Measurements from ENCODE around the gene HORMAD2.
A peak's percentile ranks its signal among the peaks of the same experiment; 100 is the strongest.
"Not testable (repeated sequence)": the region's sequence is repeated elsewhere in the genome, so short reads cannot be mapped to it uniquely, and the experiment has no call there.

The HORMAD2 gene

DNA sequence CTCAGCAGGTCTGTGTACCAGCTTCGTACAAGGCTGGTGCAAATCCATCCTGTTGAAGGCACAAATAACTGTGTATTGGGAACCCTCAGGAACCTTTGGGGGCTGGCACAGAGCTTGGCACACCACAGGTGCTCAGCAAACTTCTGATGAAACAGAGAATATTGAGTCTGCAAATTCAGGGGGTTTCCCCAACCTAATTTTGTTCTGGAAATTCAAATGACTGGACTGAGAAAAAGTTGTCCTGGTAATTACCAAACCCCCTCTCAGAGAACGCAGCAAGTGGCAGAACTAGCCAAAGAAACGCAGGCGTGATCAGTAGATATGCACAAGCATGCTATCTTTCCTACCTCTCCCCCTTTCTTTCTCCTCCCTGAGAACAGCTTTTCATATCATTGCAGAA lies 118.7 kb downstream of the HORMAD2 start:
- Histone ChIP-seq H3K27ac (ENCODE audit: extremely low read depth, low read depth, low read length) (no peak overlapping the region), H3K36me3 (ENCODE audit: control insufficient read depth in 2 of 2, insufficient read depth in 1 of 2, low read length in 2 of 2) (no peaks in the 10 kb centered on the region), H3K4me3 (ENCODE audit: low read depth, low read length) (no peak overlapping the region), H3K4me1 (ENCODE audit: control insufficient read depth, insufficient read depth, low read length) (peaks cover 21% of the 10 kb centered on the region), H3K9me3 (ENCODE audit: control insufficient read depth, insufficient read depth, low read depth, low read length) (no peaks in the 10 kb centered on the region)
- ChIA-PET POLR2A (no interaction called here), CTCF (no interaction called here)
- TF ChIP-seq YY2 (tag by site-specific recombination; IDR thresholded peaks at IDR 0.05) (no peak), ZNF560 (tag by site-specific recombination; IDR thresholded peaks at IDR 0.05; ENCODE audit: borderline replicate concordance) (no peak), BCL11A (tag by site-specific recombination; IDR thresholded peaks at IDR 0.05; ENCODE audit: low read depth) (no peak), BCL11B (tag by site-specific recombination; IDR thresholded peaks at IDR 0.05; ENCODE audit: low read depth) (no peak), ZNF214 (tag by site-specific recombination; IDR thresholded peaks at IDR 0.05; ENCODE audit: borderline replicate concordance) (no peak), ZNF394 (tag by site-specific recombination; IDR thresholded peaks at IDR 0.05; ENCODE audit: borderline replicate concordance) (no peak), ZNF670 (tag by site-specific recombination; IDR thresholded peaks at IDR 0.05; ENCODE audit: low read depth) (no peak), ZNF626 (tag by site-specific recombination; IDR thresholded peaks at IDR 0.05) (no peak), ZNF24 (tag by site-specific recombination; IDR thresholded peaks at IDR 0.05) (no peak), ZNF76 (tag by site-specific recombination; IDR thresholded peaks at IDR 0.05; ENCODE audit: borderline replicate concordance, low read depth) (no peak), ZNF423 (tag by site-specific recombination; IDR thresholded peaks at IDR 0.05) (no peak), ZNF701 (tag by site-specific recombination; IDR thresholded peaks at IDR 0.05) (no peak), ZNF140 (tag by site-specific recombination; IDR thresholded peaks at IDR 0.05) (no peak), ZFP37 (tag by site-specific recombination; IDR thresholded peaks at IDR 0.05) (no peak), KLF7 (tag by site-specific recombination; IDR thresholded peaks at IDR 0.05; ENCODE audit: borderline replicate concordance) (no peak), SCRT1 (tag by site-specific recombination; IDR thresholded peaks at IDR 0.05; ENCODE audit: borderline replicate concordance) (no peak)
- TF ChIP-seq, protein P1, sequence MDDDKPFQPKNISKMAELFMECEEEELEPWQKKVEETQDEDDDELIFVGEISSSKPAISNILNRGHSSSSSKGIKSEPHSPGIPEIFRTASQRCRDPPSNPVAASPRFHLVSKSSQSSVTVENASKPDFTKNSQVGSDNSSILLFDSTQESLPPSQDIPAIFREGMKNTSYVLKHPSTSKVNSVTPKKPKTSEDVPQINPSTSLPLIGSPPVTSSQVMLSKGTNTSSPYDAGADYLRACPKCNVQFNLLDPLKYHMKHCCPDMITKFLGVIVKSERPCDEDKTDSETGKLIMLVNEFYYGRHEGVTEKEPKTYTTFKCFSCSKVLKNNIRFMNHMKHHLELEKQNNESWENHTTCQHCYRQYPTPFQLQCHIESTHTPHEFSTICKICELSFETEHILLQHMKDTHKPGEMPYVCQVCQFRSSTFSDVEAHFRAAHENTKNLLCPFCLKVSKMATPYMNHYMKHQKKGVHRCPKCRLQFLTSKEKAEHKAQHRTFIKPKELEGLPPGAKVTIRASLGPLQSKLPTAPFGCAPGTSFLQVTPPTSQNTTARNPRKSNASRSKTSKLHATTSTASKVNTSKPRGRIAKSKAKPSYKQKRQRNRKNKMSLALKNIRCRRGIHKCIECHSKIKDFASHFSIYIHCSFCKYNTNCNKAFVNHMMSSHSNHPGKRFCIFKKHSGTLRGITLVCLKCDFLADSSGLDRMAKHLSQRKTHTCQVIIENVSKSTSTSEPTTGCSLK (tag by site-specific recombination; IDR thresholded peaks at IDR 0.05) = no peak
- TF ChIP-seq, protein P2, sequence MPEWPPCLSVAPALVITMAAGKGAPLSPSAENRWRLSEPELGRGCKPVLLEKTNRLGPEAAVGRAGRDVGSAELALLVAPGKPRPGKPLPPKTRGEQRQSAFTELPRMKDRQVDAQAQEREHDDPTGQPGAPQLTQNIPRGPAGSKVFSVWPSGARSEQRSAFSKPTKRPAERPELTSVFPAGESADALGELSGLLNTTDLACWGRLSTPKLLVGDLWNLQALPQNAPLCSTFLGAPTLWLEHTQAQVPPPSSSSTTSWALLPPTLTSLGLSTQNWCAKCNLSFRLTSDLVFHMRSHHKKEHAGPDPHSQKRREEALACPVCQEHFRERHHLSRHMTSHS (tag by site-specific recombination; IDR thresholded peaks at IDR 0.05) = no peak
- TF ChIP-seq, protein P3, sequence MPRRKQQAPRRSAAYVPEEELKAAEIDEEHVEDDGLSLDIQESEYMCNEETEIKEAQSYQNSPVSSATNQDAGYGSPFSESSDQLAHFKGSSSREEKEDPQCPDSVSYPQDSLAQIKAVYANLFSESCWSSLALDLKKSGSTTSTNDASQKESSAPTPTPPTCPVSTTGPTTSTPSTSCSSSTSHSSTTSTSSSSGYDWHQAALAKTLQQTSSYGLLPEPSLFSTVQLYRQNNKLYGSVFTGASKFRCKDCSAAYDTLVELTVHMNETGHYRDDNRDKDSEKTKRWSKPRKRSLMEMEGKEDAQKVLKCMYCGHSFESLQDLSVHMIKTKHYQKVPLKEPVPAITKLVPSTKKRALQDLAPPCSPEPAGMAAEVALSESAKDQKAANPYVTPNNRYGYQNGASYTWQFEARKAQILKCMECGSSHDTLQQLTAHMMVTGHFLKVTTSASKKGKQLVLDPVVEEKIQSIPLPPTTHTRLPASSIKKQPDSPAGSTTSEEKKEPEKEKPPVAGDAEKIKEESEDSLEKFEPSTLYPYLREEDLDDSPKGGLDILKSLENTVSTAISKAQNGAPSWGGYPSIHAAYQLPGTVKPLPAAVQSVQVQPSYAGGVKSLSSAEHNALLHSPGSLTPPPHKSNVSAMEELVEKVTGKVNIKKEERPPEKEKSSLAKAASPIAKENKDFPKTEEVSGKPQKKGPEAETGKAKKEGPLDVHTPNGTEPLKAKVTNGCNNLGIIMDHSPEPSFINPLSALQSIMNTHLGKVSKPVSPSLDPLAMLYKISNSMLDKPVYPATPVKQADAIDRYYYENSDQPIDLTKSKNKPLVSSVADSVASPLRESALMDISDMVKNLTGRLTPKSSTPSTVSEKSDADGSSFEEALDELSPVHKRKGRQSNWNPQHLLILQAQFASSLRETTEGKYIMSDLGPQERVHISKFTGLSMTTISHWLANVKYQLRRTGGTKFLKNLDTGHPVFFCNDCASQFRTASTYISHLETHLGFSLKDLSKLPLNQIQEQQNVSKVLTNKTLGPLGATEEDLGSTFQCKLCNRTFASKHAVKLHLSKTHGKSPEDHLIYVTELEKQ (tag by site-specific recombination; IDR thresholded peaks at IDR 0.05; ENCODE audit: borderline replicate concordance) = no peak

DNA sequence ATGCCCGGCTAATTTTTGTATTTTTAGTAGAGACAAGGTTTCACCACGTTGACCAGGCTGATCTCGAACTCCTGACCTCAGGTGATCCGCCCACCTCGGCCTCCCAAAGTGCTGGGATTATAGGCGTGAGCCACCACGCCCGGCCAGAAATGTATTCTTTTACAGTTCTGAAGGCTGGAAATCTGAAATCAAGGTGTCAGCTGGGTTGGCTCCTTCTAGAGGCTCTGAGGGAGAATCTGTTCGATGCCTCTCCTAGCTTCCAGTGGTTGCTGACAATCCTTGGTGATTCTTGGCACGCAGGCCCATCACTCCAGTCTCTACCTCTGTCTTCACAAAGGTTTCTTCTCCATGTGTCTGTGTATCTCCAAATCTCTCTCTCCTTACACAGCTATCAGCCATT lies 120.6 kb downstream of the HORMAD2 start:
- POLR2A ChIA-PET = interaction anchor here (0.6 to 0.7 kb wide), 2 partner anchors 20 to 1518 kb away, joined by 5 to 7 read pairs; no protein-coding TSS in a partner anchor
- H3K9me3 ChIP-seq (ENCODE audit: control insufficient read depth, insufficient read depth, low read depth, low read length); CTCF ChIA-PET; H3K4me3 ChIP-seq (ENCODE audit: low read depth, low read length); H3K36me3 ChIP-seq (ENCODE audit: control insufficient read depth in 2 of 2, insufficient read depth in 1 of 2, low read length in 2 of 2); H3K27ac ChIP-seq (ENCODE audit: extremely low read depth, low read depth, low read length): not testable (repeated sequence)
- peaks cover 13% of the 10 kb centered on the region for H3K4me1 ChIP-seq (ENCODE audit: control insufficient read depth, insufficient read depth, low read length)
- TF ChIP-seq KLF1 (tag by site-specific recombination; IDR thresholded peaks at IDR 0.05) = peak; percentile 40; the same call in 1 of the 2 replicates
